Parathyroid adenoma (tissue), 2 donors: ENCODE measurements around the gene PPOX.

Experiments
- H2AFZ ChIP-seq: fragments of 300-600 bp; sonication (generic); one replicate; pipeline ENCODE4 v1.7.0; 2017; ENCODE audit warnings: antibody characterized with exemption, mild to moderate bottlenecking
- H3K27ac ChIP-seq: fragments of 300-600 bp; sonication (generic); one replicate; pipeline ENCODE4 v1.7.0; 2017
- H3K27me3 ChIP-seq: fragments of 300-600 bp; sonication (generic); one replicate; pipeline ENCODE4 v1.7.0; 2017; ENCODE audit warnings: low read length; ENCODE audit not compliant: control insufficient read depth, insufficient read depth
- H3K36me3 ChIP-seq: fragments of 300-600 bp; sonication (generic); one replicate; pipeline ENCODE4 v1.7.0; 2017; ENCODE audit warnings: low read length; ENCODE audit not compliant: control insufficient read depth, insufficient read depth
- H3K4me1 ChIP-seq: fragments of 300-600 bp; sonication (generic); one replicate; pipeline ENCODE4 v1.7.0; 2017; ENCODE audit warnings: control low read depth
- H3K4me2 ChIP-seq: fragments of 300-600 bp; sonication (generic); one replicate; pipeline ENCODE4 v1.7.0; 2017; ENCODE audit warnings: low read length
- H3K4me3 ChIP-seq: fragments of 300-600 bp; sonication (generic); one replicate; pipeline ENCODE4 v1.7.0; 2017; ENCODE audit warnings: low read depth, low read length
- H3K79me2 ChIP-seq: fragments of 300-600 bp; sonication (generic); one replicate; pipeline ENCODE4 v1.7.0; 2017; ENCODE audit warnings: control low read depth
- H3K9ac ChIP-seq: fragments of 300-600 bp; sonication (generic); one replicate; pipeline ENCODE4 v1.7.0; 2017; ENCODE audit warnings: mild to moderate bottlenecking
- H3K9me3 ChIP-seq: fragments of 300-600 bp; sonication (generic); one replicate; pipeline ENCODE4 v1.7.0; 2017; ENCODE audit warnings: low read length; ENCODE audit not compliant: control insufficient read depth
- CTCF ChIP-seq: fragments of 300-600 bp; sonication (generic); IDR thresholded peaks from one replicate; pipeline ENCODE4 v1.7.0; 2017; ENCODE audit warnings: antibody characterized with exemption, mild to moderate bottlenecking
- donor health status: primary hyperparathyroidism.

Gene PPOX

GRCh38 chr1:161218301-161219077 is 52.3 kb downstream of the PPOX start:
- Histone ChIP-seq H3K27ac (no peak overlapping the region), H2AFZ (no peak overlapping the region), H3K4me1 (peaks cover 4% of the 10 kb centered on the region), H3K4me3 (no peak overlapping the region), H3K4me2 (no peak overlapping the region), H3K9ac (no peak overlapping the region), H3K79me2 (no peaks in the 10 kb centered on the region), H3K9me3 (no peaks in the 10 kb centered on the region), H3K36me3 (no peaks in the 10 kb centered on the region), H3K27me3 (no peaks in the 10 kb centered on the region)
- TF ChIP-seq CTCF: no peak

GRCh38 chr1:161219078-161219892 is 53.1 kb downstream of the PPOX start:
- H3K4me1 ChIP-seq: peaks cover 4% of the 10 kb centered on the region
- H3K4me2 ChIP-seq: no peak overlapping the region
- H3K36me3 ChIP-seq: no peaks in the 10 kb centered on the region
- H2AFZ ChIP-seq: no peak overlapping the region
- H3K9me3 ChIP-seq: no peaks in the 10 kb centered on the region
- no peak overlapping the region for H3K9ac ChIP-seq
- no peak overlapping the region for H3K27ac ChIP-seq
- no peaks in the 10 kb centered on the region for H3K79me2 ChIP-seq
- no peaks in the 10 kb centered on the region for H3K27me3 ChIP-seq
- H3K4me3 ChIP-seq: no peak overlapping the region
- no peak for TF ChIP-seq CTCF

- Histone ChIP-seq H3K27ac (no peak overlapping the region), H3K4me3 (no peak overlapping the region), H3K4me2 (no peak overlapping the region), H3K27me3 (no peaks in the 10 kb centered on the region), H3K36me3 (no peaks in the 10 kb centered on the region), H3K79me2 (no peaks in the 10 kb centered on the region), H3K9me3 (no peaks in the 10 kb centered on the region), H3K9ac (no peak overlapping the region), H3K4me1 (peaks cover 4% of the 10 kb centered on the region), H2AFZ (peak overlapping the region; percentile 28)
- TF ChIP-seq CTCF: no peak
Observed at GRCh38 chr1:161220002-161220401, 53.8 kb downstream of the PPOX start.
